ENCODE data around the gene NDUFA11. TPM values are rescaled to one million over a fixed set of nuclear protein-coding genes. Genes with fewer than 3 reads are reported as not detected.

NDUFA11 gene
- total RNA-seq, 1 donor from 2014 or later = 116 TPM

DNA sequence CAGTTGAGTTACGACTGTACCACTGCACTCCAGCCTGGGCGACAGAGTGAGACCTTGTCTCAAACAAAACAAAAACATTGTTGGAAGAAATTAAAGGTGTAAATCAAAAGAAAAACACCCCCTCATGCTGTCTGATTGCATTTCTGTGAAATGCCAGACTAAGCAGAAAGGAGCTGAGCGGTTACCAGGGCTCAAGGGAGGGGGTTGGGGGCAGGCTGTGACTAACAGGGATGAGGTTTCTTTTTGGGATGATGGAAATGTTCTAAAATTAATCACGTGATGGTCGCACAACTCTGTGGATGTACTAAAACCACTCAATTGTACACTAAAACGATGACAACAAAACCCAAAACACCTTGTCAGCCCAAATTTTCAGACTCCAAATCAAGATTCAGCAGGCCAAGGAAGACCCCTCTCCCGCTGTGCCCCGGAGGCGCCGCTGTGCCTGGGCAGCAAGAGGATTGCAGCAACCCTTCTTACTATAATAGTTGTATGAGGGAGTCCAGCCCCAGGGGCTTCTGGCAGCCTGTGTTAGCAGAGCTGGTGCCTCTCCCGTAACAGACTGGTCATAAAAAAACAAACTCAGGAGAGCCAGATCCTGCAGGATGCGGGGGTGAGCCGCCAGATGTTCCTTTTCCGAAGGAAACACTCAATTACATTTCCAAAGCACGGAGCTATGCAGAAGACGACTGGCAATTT, 31.3 kb upstream of the NDUFA11 start:
- H3K4me3 ChIP-seq (ENCODE audit: low read depth, low read length) = no peak overlapping the region
- no peak for FAIRE-seq
- no peak for DNase-seq (ENCODE audit: low read depth)
- TF ChIP-seq, protein P1, sequence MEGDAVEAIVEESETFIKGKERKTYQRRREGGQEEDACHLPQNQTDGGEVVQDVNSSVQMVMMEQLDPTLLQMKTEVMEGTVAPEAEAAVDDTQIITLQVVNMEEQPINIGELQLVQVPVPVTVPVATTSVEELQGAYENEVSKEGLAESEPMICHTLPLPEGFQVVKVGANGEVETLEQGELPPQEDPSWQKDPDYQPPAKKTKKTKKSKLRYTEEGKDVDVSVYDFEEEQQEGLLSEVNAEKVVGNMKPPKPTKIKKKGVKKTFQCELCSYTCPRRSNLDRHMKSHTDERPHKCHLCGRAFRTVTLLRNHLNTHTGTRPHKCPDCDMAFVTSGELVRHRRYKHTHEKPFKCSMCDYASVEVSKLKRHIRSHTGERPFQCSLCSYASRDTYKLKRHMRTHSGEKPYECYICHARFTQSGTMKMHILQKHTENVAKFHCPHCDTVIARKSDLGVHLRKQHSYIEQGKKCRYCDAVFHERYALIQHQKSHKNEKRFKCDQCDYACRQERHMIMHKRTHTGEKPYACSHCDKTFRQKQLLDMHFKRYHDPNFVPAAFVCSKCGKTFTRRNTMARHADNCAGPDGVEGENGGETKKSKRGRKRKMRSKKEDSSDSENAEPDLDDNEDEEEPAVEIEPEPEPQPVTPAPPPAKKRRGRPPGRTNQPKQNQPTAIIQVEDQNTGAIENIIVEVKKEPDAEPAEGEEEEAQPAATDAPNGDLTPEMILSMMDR (IDR thresholded peaks at IDR 0.05; ENCODE audit: insufficient read depth, low read length, severe bottlenecking) = no peak
- no peaks in the 10 kb centered on the region for H3K27me3 ChIP-seq (ENCODE audit: control insufficient read depth, insufficient read depth, low read length)
- H3K36me3 ChIP-seq (ENCODE audit: control insufficient read depth, insufficient read depth, low read length) = peaks cover 33% of the 10 kb centered on the region

DNA sequence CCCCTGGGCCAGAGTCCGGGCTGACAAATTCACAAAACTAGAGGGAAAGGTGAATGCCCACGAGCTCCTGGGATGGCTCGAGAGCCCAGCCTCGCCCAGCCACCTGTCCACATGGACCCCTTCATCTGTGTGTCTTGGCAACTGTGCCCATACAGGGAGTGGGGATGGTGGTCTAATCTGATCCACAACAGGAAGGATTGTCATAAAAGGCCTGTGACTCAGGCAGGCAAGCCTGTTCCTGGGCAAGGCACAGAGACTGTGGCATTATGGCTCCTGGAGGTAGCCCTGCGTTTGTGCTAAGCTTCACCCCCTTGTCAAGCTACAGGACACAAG, 30.4 kb upstream of the NDUFA11 start:
- no peaks in the 10 kb centered on the region for H3K27me3 ChIP-seq (ENCODE audit: control insufficient read depth, insufficient read depth, low read length)
- no peak overlapping the region for H3K4me3 ChIP-seq (ENCODE audit: low read depth, low read length)
- no peak for DNase-seq (ENCODE audit: low read depth)
- H3K36me3 ChIP-seq (ENCODE audit: control insufficient read depth, insufficient read depth, low read length) = peaks cover 40% of the 10 kb centered on the region
- FAIRE-seq = no peak
- TF ChIP-seq, protein P1 (IDR thresholded peaks at IDR 0.05; ENCODE audit: insufficient read depth, low read length, severe bottlenecking) = no peak

DNA sequence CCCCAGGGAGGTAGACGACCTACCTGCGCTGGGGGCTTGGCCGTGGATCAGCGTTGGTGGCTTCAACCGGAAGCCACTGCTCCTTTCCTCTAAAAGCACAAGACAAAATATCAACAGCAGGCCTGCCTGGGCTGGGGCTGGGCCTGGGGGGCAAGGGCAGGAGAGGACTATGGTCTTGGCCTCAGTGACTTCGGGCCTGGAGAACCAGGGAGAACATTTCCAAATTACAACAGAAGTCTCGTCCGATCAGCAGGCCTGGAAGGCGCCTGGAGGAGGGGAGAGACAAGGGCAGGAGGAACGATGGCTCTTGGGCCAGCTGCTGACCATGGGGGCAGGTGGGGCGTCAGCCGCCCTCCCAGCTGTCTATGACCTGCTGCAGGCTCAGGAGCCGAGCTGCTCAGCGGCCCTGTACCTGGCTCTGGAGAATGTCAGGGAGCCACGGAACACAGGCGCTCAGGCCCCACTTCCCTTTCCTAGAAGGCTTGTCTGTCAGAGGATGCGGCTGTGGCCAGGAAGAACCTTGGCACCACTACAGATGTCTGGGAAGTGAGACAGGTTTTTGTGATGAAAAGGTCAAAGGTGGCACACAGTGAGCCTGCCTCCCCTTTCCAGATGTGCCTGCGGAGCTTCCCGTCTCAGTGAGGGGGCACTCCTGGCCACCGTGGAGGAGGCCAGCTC, 29.9 kb upstream of the NDUFA11 start:
- FAIRE-seq = no peak
- H3K36me3 ChIP-seq (ENCODE audit: control insufficient read depth, insufficient read depth, low read length) = peaks cover 43% of the 10 kb centered on the region
- no peak overlapping the region for H3K4me3 ChIP-seq (ENCODE audit: low read depth, low read length)
- no peaks in the 10 kb centered on the region for H3K27me3 ChIP-seq (ENCODE audit: control insufficient read depth, insufficient read depth, low read length)
- no peak for DNase-seq (ENCODE audit: low read depth)
- TF ChIP-seq, protein P1 (IDR thresholded peaks at IDR 0.05; ENCODE audit: insufficient read depth, low read length, severe bottlenecking) = no peak

DNA sequence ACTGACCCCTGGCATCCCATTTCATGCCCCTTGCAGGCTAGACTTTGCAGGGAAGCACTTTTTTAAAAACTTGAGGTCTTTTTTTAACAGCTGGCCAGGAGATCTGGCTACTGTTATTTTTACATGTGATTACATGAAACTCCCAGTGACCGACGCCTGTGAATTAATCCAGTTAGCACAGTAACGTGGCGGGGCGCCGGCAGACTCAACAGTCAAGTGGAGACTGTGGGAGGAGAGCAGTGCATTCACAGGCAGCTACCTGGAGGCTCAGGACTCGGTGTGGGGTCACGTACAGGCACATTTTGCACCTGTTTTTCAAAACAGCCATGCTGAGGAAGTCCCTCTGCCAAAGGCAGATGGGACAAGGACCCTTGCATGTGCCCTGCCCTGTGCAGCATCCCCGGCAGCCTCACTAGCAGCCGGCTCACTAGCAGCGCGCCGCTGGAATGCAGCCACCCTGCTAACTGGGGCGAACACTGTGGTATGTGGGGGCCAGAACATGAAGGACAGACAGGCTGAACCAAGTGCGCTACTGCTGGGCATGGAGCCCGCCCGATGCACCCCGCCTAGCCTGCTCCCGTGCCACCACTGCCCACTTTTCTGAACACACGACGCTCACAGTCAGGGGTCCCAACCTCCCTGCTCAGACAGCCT, 29.1 kb upstream of the NDUFA11 start:
- no peak for DNase-seq (ENCODE audit: low read depth)
- FAIRE-seq = no peak
- no peak overlapping the region for H3K4me3 ChIP-seq (ENCODE audit: low read depth, low read length)
- H3K27me3 ChIP-seq (ENCODE audit: control insufficient read depth, insufficient read depth, low read length) = no peaks in the 10 kb centered on the region
- TF ChIP-seq, protein P1 (IDR thresholded peaks at IDR 0.05; ENCODE audit: insufficient read depth, low read length, severe bottlenecking) = no peak
- peaks cover 46% of the 10 kb centered on the region for H3K36me3 ChIP-seq (ENCODE audit: control insufficient read depth, insufficient read depth, low read length)

DNA sequence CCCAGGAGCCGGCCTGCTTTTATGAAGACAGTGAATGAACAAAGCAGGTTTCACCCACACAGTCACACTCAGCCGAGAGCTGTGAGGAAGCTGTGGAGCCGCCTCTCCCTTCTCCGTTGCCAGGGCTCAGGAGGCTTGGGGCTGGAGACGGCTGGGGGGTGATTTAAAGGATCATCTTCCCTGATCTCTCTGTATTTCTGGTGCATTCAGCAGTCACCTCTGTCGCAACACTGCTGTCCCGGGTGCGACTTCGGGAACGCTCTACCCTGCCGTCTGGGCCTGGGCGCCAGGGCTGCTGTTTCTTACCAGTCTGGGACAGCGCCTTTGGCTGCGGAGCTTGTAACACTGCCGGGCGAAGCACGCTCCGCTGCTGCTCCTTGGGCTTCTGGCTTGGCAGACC, 28.6 kb upstream of the NDUFA11 start:
- no peak overlapping the region for H3K4me3 ChIP-seq (ENCODE audit: low read depth, low read length)
- no peak for FAIRE-seq
- DNase-seq (ENCODE audit: low read depth) = no peak
- peaks cover 49% of the 10 kb centered on the region for H3K36me3 ChIP-seq (ENCODE audit: control insufficient read depth, insufficient read depth, low read length)
- no peaks in the 10 kb centered on the region for H3K27me3 ChIP-seq (ENCODE audit: control insufficient read depth, insufficient read depth, low read length)
- TF ChIP-seq, protein P1 (IDR thresholded peaks at IDR 0.05; ENCODE audit: insufficient read depth, low read length, severe bottlenecking) = no peak

Data from bronchial epithelial cell (primary cell).